Measurements from ENCODE around the gene GNG7. TPM values are rescaled to one million over a fixed set of nuclear protein-coding genes. Genes with fewer than 3 reads are reported as not detected.

GNG7 gene
- total and polyA plus RNA-seq, 2 donors (not counting 3 experiments of a cell fraction or from before 2014, with no cell fraction given), result 0.29 to 0.84 TPM

DNA sequence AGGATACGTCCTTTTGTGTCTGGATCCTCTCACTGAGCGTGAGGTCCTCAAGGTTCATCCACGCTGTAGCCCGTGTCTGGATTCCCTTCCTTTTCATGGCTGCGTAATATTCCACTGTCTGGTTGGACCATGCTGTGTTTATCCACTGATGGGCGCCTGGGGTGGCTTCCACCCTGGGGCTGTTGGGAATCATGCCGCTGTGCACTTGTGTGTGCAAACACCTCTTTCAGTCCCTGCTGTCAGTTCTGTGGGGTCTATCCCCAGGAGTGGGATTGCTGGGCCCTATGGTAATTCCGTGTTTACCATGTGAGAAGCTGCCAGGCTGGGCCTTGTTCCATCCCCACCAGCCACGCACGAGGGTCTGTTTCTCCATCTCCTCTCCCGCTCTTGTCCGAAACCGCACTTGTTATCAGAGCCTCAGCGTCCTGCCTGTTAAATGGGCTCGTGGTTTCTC, 128.0 kb downstream of the GNG7 start:
- CTCF ChIA-PET, result no interaction called here
- no peak overlapping the region for H3K4me3 ChIP-seq (replicated peaks in 1 of 3; ENCODE audit: insufficient read depth in 1 of 3, low read depth in 1 of 3, low read length in 3 of 3)
- no peaks in the 10 kb centered on the region for H3K9me1 ChIP-seq (replicated peaks; ENCODE audit: control insufficient read depth, extremely low read depth, insufficient read depth, low read length)
- no TSS peak for BruUV-seq (replicated peaks)
- H4K20me1 ChIP-seq (replicated peaks; ENCODE audit: control insufficient read depth, extremely low read depth, insufficient read depth, low read length), result no peaks in the 10 kb centered on the region
- H3K27ac ChIP-seq (ENCODE audit: insufficient read depth, low read depth, low read length), result no peak overlapping the region
- no peaks in the 10 kb centered on the region for H3K79me2 ChIP-seq (ENCODE audit: control insufficient read depth, insufficient read depth, low read length)
- FAIRE-seq (no peak), DNase-seq (ENCODE audit: low read depth, low spot score) (no peak)
- H3K4me2 ChIP-seq (ENCODE audit: insufficient read depth, low read length), result no peak overlapping the region
- H3K4me1 ChIP-seq (ENCODE audit: control insufficient read depth, extremely low read depth, insufficient read depth, low read length), result peaks cover 17% of the 10 kb centered on the region
- H3K36me3 ChIP-seq (ENCODE audit: control insufficient read depth in 2 of 2, extremely low read depth in 1 of 2, insufficient read depth in 2 of 2, low read length in 2 of 2), result no peaks in the 10 kb centered on the region
- intact Hi-C loops (cut with micrococcal nuclease), result no loop called here
- no peak overlapping the region for H2AFZ ChIP-seq (ENCODE audit: low read depth, low read length)
- no peak overlapping the region for H3K9ac ChIP-seq (replicated peaks; ENCODE audit: extremely low read depth, insufficient read depth, low read length)
- dilution Hi-C loops (cut with MboI; ENCODE audit: extremely low pct_ligation_motif_present, low sequenced_read_pairs), result no loop called here
- H3K27me3 ChIP-seq (ENCODE audit: control insufficient read depth in 2 of 2, insufficient read depth in 2 of 2, low read length in 2 of 2), result no peaks in the 10 kb centered on the region
- POLR2A ChIA-PET, result no interaction called here
- H3K9me3 ChIP-seq (replicated peaks; ENCODE audit: control insufficient read depth, insufficient read depth, low read length), result no peaks in the 10 kb centered on the region
- no peak for TF ChIP-seq POLR2A (IDR thresholded peaks at IDR 0.05; ENCODE audit: low read depth, low read length)
- TF ChIP-seq, protein P1, sequence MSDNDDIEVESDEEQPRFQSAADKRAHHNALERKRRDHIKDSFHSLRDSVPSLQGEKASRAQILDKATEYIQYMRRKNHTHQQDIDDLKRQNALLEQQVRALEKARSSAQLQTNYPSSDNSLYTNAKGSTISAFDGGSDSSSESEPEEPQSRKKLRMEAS (IDR thresholded peaks at IDR 0.05; ENCODE audit: insufficient read depth, insufficient read length), result no peak
- TF ChIP-seq MYC (IDR thresholded peaks at IDR 0.05; ENCODE audit: low read depth, low read length), result no peak
- TF ChIP-seq POLR2AphosphoS5 (IDR thresholded peaks at IDR 0.05; ENCODE audit: insufficient read depth, low read depth, low read length), result no peak
- no peak for TF ChIP-seq GATA2 (IDR thresholded peaks at IDR 0.05; ENCODE audit: insufficient read depth, insufficient read length, low read depth, low read length)
- TF ChIP-seq JUN (IDR thresholded peaks at IDR 0.05; ENCODE audit: borderline replicate concordance, insufficient read depth, insufficient read length, low read depth), result no peak
- TF ChIP-seq, protein P2, sequence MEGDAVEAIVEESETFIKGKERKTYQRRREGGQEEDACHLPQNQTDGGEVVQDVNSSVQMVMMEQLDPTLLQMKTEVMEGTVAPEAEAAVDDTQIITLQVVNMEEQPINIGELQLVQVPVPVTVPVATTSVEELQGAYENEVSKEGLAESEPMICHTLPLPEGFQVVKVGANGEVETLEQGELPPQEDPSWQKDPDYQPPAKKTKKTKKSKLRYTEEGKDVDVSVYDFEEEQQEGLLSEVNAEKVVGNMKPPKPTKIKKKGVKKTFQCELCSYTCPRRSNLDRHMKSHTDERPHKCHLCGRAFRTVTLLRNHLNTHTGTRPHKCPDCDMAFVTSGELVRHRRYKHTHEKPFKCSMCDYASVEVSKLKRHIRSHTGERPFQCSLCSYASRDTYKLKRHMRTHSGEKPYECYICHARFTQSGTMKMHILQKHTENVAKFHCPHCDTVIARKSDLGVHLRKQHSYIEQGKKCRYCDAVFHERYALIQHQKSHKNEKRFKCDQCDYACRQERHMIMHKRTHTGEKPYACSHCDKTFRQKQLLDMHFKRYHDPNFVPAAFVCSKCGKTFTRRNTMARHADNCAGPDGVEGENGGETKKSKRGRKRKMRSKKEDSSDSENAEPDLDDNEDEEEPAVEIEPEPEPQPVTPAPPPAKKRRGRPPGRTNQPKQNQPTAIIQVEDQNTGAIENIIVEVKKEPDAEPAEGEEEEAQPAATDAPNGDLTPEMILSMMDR (IDR thresholded peaks at IDR 0.05; ENCODE audit: extremely low read depth in 1 of 2, insufficient read depth in 1 of 2, low read depth in 1 of 2, low read length in 2 of 2), result no peak
- no peak for TF ChIP-seq FOS (IDR thresholded peaks at IDR 0.05; ENCODE audit: borderline replicate concordance, insufficient read depth, low read length)
- no peak for TF ChIP-seq EZH2 (IDR thresholded peaks at IDR 0.05; ENCODE audit: borderline replicate concordance, low read depth, low read length, severe bottlenecking)

Data from endothelial cell of umbilical vein (primary cell).